Trophoblast cell (in vitro differentiated cells and primary cell): ENCODE results near the gene CPLX4.
A peak's percentile ranks its signal among the peaks of the same experiment; 100 is the strongest.

ENCODE experiments used
- DNase-seq, 2 donors: peaks; one replicate each; pipeline ENCODE4 v3.0.0-alpha.2; 2016
- H2AFZ ChIP-seq: 2 replicates; pipeline ENCODE4 v1.6.1; 2013; ENCODE audit warnings: low read length, moderate library complexity, mild to moderate bottlenecking; ENCODE audit not compliant: insufficient read depth, poor library complexity
- H2AK5ac ChIP-seq: 2 replicates; pipeline ENCODE4 v1.6.1; 2013; ENCODE audit warnings: mild to moderate bottlenecking, low read length
- H2BK120ac ChIP-seq: 2 replicates; pipeline ENCODE4 v1.6.1; 2013; ENCODE audit warnings: low read length, mild to moderate bottlenecking, moderate library complexity; ENCODE audit not compliant: insufficient read depth, poor library complexity
- H2BK12ac ChIP-seq: 2 replicates; pipeline ENCODE4 v1.6.1; 2013; ENCODE audit warnings: mild to moderate bottlenecking, low read length, moderate library complexity
- H2BK5ac ChIP-seq: 2 replicates; pipeline ENCODE4 v1.6.1; 2013; ENCODE audit warnings: low read length, low read depth, moderate library complexity, mild to moderate bottlenecking; ENCODE audit not compliant: poor library complexity
- H3K14ac ChIP-seq: 2 replicates; pipeline ENCODE4 v1.6.1; 2013; ENCODE audit warnings: mild to moderate bottlenecking, low read length
- H3K18ac ChIP-seq: 2 replicates; pipeline ENCODE4 v1.6.1; 2013; ENCODE audit warnings: mild to moderate bottlenecking, low read length
- H3K23ac ChIP-seq: 2 replicates; pipeline ENCODE4 v1.6.1; 2013; ENCODE audit warnings: low read length
- H3K27ac ChIP-seq: 2 replicates; pipeline ENCODE4 v1.5.1; 2013; ENCODE audit warnings: low read depth, mild to moderate bottlenecking, inconsistent platforms, low read length, moderate library complexity
- H3K27me3 ChIP-seq: 2 replicates; pipeline ENCODE4 v1.6.1; 2013; ENCODE audit warnings: inconsistent platforms, mild to moderate bottlenecking, low read length, moderate library complexity; ENCODE audit not compliant: insufficient read depth
- H3K36me3 ChIP-seq, 2 experiments: 1 replicate in 1 of 2; 2 replicates in 1 of 2; pipeline ENCODE4 v1.6.1; 2013; ENCODE audit warnings: low read length in 2 of 2, mild to moderate bottlenecking in 2 of 2, moderate library complexity in 1 of 2; ENCODE audit not compliant: insufficient read depth in 2 of 2, control insufficient read depth in 1 of 2
- H3K4ac ChIP-seq: 2 replicates; pipeline ENCODE4 v1.6.1; 2013; ENCODE audit warnings: low read depth, mild to moderate bottlenecking, low read length, moderate library complexity
- H3K4me1 ChIP-seq, 2 experiments: 1 replicate in 1 of 2; 2 replicates in 1 of 2; pipeline ENCODE4 v1.6.1; 2013; ENCODE audit warnings: low read length in 2 of 2, mild to moderate bottlenecking in 2 of 2, moderate library complexity in 1 of 2; ENCODE audit not compliant: insufficient read depth in 2 of 2, control insufficient read depth in 1 of 2
- H3K4me2 ChIP-seq: 2 replicates; pipeline ENCODE4 v1.6.1; 2013; ENCODE audit warnings: inconsistent platforms, mild to moderate bottlenecking, low read length, moderate library complexity
- H3K4me3 ChIP-seq: 2 replicates; pipeline ENCODE4 v1.5.1; 2013; ENCODE audit warnings: mild to moderate bottlenecking, low read depth, low read length, inconsistent platforms
- H3K79me1 ChIP-seq: one replicate; pipeline ENCODE4 v1.6.1; 2013; ENCODE audit warnings: low read length
- H3K79me2 ChIP-seq: 2 replicates; pipeline ENCODE4 v1.6.1; 2013; ENCODE audit warnings: low read length, mild to moderate bottlenecking; ENCODE audit not compliant: control insufficient read depth, insufficient read depth, poor library complexity
- H3K9ac ChIP-seq: 2 replicates; pipeline ENCODE4 v1.6.1; 2013; ENCODE audit warnings: mild to moderate bottlenecking, low read length
- H3K9me3 ChIP-seq: 2 replicates; pipeline ENCODE4 v1.6.1; 2013; ENCODE audit warnings: low read depth, mild to moderate bottlenecking, control low read depth, inconsistent platforms, low read length; ENCODE audit not compliant: insufficient read depth
- H4K12ac ChIP-seq: 2 replicates; pipeline ENCODE4 v1.6.1; 2013; ENCODE audit warnings: low read depth, mild to moderate bottlenecking, low read length, moderate library complexity
- H4K8ac ChIP-seq: 2 replicates; pipeline ENCODE4 v1.6.1; 2013; ENCODE audit warnings: low read depth, mild to moderate bottlenecking, low read length, moderate library complexity
- H4K91ac ChIP-seq: one replicate; pipeline ENCODE4 v1.6.1; 2013; ENCODE audit warnings: low read depth, mild to moderate bottlenecking, low read length, moderate library complexity
- WGBS: extraction: QIAGEN DNeasy Blood & Tissue Kit; methylation state at CpG from one replicate; pipeline ENCODE4 v1.1.7; 2013; ENCODE audit warnings: missing lambda C conversion rate; ENCODE audit not compliant: insufficient read length, insufficient coverage; ENCODE audit errors: extremely low coverage; 5-methylcytosine and 5-hydroxymethylcytosine counted together

CPLX4 gene

DNA sequence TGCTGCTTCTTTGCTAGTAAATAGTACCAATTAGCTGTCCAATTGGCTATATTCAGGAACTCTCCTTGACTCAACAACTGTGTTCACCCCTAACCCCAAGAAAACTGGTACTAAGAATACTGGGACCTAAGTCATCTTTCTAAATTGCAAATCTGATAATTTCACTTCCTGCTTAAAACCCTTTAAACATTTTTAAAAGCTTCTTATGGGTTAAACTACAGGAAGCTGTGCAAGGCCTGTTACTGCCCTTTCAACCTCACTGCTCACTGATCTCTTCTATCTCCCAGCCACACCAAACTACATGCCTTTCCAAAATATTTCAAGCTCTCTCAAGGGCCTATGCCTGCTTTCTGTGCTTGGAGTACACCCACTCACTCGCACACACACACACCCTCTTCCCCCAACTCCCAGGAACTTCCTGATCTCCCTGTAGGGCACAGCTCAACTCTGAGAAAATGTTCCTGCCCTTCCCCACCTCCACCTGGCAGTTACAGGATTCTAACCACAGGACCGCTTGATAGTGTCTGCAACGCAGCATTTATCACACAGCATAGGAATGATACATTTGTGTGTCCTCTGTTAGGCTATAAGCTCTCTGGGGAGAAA, 33.9 kb upstream of the CPLX4 start:
- Histone ChIP-seq H2BK5ac (no peak overlapping the region), H3K79me1 (no peaks in the 10 kb centered on the region), H3K36me3 (peaks cover 6 to 24% of the 10 kb centered on the region in 2 experiments), H3K4me1 (no peaks in the 10 kb centered on the region), H3K23ac (no peak overlapping the region), H2BK120ac (no peak overlapping the region), H2AK5ac (no peak overlapping the region), H3K27ac (no peak overlapping the region), H3K79me2 (no peaks in the 10 kb centered on the region), H4K91ac (no peak overlapping the region), H3K9me3 (no peaks in the 10 kb centered on the region), H4K8ac (no peak overlapping the region), H3K4me2 (no peak overlapping the region), H3K4me3 (no peak overlapping the region), H2BK12ac (peak overlapping the region; percentile 50), H3K4ac (no peak overlapping the region), H3K18ac (no peak overlapping the region), H3K9ac (no peak overlapping the region), H2AFZ (no peak overlapping the region), H3K27me3 (no peaks in the 10 kb centered on the region), H4K12ac (peak overlapping the region; percentile 36), H3K14ac (no peak overlapping the region)
- DNase-seq = no peak
- WGBS = no CpG with 5 or more reads among the region's 3 CpGs

DNA sequence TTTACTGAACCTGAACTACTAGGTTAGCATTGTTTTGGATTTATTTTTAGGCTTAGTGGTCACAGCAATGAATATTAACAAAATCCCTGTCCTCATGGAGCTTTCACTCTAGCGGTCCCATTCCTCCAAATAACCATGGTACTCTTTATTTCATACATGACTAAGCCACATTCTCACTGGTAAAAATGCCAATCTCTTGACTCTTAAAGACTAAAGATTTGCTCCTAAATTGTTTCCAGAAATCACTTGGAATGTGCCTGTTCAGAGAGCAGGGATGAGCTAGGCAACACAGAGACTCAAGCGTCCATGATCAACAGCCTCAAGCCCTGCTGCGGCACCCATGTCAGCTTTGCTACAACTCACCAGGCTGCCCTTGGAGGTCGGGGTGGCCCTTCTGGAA, 27.1 kb upstream of the CPLX4 start:
- Histone ChIP-seq H3K79me2 (no peaks in the 10 kb centered on the region), H3K4me2 (no peak overlapping the region), H2BK120ac (no peak overlapping the region), H3K79me1 (no peaks in the 10 kb centered on the region), H4K12ac (no peak overlapping the region), H3K4ac (no peak overlapping the region), H3K4me3 (no peak overlapping the region), H2BK12ac (no peak overlapping the region), H3K14ac (no peak overlapping the region), H4K8ac (no peak overlapping the region), H2BK5ac (no peak overlapping the region), H4K91ac (no peak overlapping the region), H3K9ac (no peak overlapping the region), H2AFZ (no peak overlapping the region), H3K27me3 (no peaks in the 10 kb centered on the region), H3K4me1 (no peaks in the 10 kb centered on the region), H3K36me3 (peaks cover 13 to 23% of the 10 kb centered on the region in 2 experiments), H2AK5ac (no peak overlapping the region), H3K27ac (no peak overlapping the region), H3K23ac (no peak overlapping the region), H3K18ac (no peak overlapping the region), H3K9me3 (no peaks in the 10 kb centered on the region)
- no CpG with 5 or more reads among the region's 4 CpGs for WGBS
- DNase-seq = peak in 1 of 2 donors; percentile 38

DNA sequence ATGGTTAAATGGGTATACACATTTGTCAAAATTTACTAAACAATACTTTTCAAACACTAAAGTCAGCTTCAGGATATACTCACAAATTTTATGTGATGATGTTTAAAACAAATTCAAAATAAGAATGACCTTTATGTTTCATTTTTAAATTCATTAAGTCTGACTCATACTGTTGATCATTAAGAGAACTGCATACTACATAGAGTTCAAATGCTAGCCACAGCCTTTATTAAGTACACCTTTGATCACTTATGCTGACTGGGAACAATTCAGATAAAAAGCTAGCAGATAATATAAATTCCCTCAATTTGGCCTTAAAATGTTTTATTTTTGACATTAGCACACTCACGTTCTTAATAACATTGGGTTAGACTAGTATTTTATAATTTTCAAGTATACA, 26.5 kb upstream of the CPLX4 start:
- Histone ChIP-seq H3K4ac (no peak overlapping the region), H3K9ac (no peak overlapping the region), H3K36me3 (peaks cover 13 to 21% of the 10 kb centered on the region in 2 experiments), H3K23ac (no peak overlapping the region), H3K18ac (no peak overlapping the region), H2AK5ac (no peak overlapping the region), H3K9me3 (no peaks in the 10 kb centered on the region), H2BK5ac (no peak overlapping the region), H2AFZ (no peak overlapping the region), H2BK120ac (no peak overlapping the region), H3K27ac (no peak overlapping the region), H3K79me2 (no peaks in the 10 kb centered on the region), H3K14ac (no peak overlapping the region), H4K12ac (no peak overlapping the region), H3K79me1 (no peaks in the 10 kb centered on the region), H4K8ac (no peak overlapping the region), H3K4me1 (peaks cover 0 to under 1% of the 10 kb centered on the region in 2 experiments), H3K4me3 (no peak overlapping the region), H4K91ac (no peak overlapping the region), H3K27me3 (no peaks in the 10 kb centered on the region), H2BK12ac (no peak overlapping the region), H3K4me2 (no peak overlapping the region)
- WGBS = no CpG with 5 or more reads among the region's 1 CpG
- no peak for DNase-seq

DNA sequence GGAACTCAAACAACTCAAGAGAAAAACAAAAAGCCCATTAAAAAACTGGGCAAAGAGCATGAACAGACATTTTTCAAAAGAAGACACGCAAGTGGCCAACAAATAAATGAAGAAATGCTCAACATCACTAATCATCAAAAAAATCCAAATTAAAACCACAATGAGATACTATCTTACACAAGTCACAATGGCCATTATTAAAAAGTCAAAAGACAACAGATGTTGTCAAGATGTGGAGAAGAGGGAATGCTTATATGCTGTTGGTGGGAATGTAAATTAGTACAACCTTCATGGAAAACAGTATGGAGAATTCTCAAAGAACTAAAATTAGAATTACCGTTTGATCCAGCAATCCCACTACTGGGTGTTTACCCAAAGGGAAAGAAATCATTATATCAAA, 25.5 kb upstream of the CPLX4 start:
- Histone ChIP-seq H2BK5ac (no peak overlapping the region), H3K36me3 (peaks cover 22 to 27% of the 10 kb centered on the region in 2 experiments), H2AFZ (no peak overlapping the region), H3K18ac (no peak overlapping the region), H3K4me2 (no peak overlapping the region), H3K9ac (no peak overlapping the region), H2BK120ac (no peak overlapping the region), H2BK12ac (no peak overlapping the region), H4K8ac (no peak overlapping the region), H3K79me2 (no peaks in the 10 kb centered on the region), H3K79me1 (no peaks in the 10 kb centered on the region), H3K4me3 (no peak overlapping the region), H3K23ac (no peak overlapping the region), H3K4me1 (peaks cover 3 to 4% of the 10 kb centered on the region in 2 experiments), H4K91ac (no peak overlapping the region), H3K4ac (no peak overlapping the region), H2AK5ac (no peak overlapping the region), H3K9me3 (peaks cover 4% of the 10 kb centered on the region), H3K27ac (no peak overlapping the region), H3K27me3 (no peaks in the 10 kb centered on the region), H3K14ac (no peak overlapping the region), H4K12ac (no peak overlapping the region)
- WGBS = no CpG with 5 or more reads among the region's 2 CpGs
- DNase-seq = no peak
